WTC11 (cell line): ENCODE data around the gene FOXI1. TPM values are rescaled to one million over a fixed set of nuclear protein-coding genes. Genes with fewer than 3 reads are reported as not detected.

ENCODE experiments used
- ATAC-seq: fragments of 200-7000 bp; cut with Tn5 transposase; 2 replicates; pipeline ENCODE4 v1.10.0; 2021; ENCODE audit warnings: mild to moderate bottlenecking, moderate library complexity
- CTCF ChIA-PET: fragments of 300-600 bp; sonication (Branson Sonifier 250); formaldehyde crosslinking; loops from one replicate; lab custom pipeline; 2021; ENCODE audit warnings: antibody characterized with exemption; lab: Charles Lee
- POLR2A ChIA-PET: fragments of 350-600 bp; sonication (Branson Sonifier 250); formaldehyde crosslinking; loops from one replicate; lab custom pipeline; 2021; ENCODE audit warnings: antibody characterized with exemption; lab: Charles Lee
- DNase-seq: peaks from one replicate; pipeline ENCODE4 v3.0.0; 2021; ENCODE audit warnings: low spot score
- H3K27ac Mint-ChIP-seq: 2 replicates; pipeline ENCODE4 v1.8.0; 2021; ENCODE audit warnings: mixed read lengths
- H3K27me3 Mint-ChIP-seq: 2 replicates; pipeline ENCODE4 v1.8.0; 2021; ENCODE audit warnings: low read depth, mild to moderate bottlenecking, moderate library complexity, mixed read lengths
- H3K36me3 Mint-ChIP-seq: 2 replicates; pipeline ENCODE4 v1.8.0; 2021; ENCODE audit warnings: mixed read lengths
- H3K4me1 Mint-ChIP-seq: 2 replicates; pipeline ENCODE4 v1.8.0; 2022; ENCODE audit warnings: mixed read lengths
- H3K4me3 Mint-ChIP-seq: 2 replicates; pipeline ENCODE4 v1.8.0; 2021; ENCODE audit warnings: mild to moderate bottlenecking, moderate library complexity, mixed read lengths
- H3K9me3 Mint-ChIP-seq: 2 replicates; pipeline ENCODE4 v1.8.0; 2021; ENCODE audit warnings: mixed read lengths
- ATF1 ChIP-seq: sonication (generic); formaldehyde crosslinking; IDR thresholded peaks from 2 replicates; pipeline ENCODE4 v1.8.1; 2023; ENCODE audit warnings: mild to moderate bottlenecking, moderate library complexity, missing genetic modification reagents
- CTCF ChIP-seq: fragments of 200-600 bp; IDR thresholded peaks from 2 replicates; pipeline ENCODE4 v1.8.0; 2022; ENCODE audit warnings: antibody characterized with exemption
- FOXK1 ChIP-seq: sonication (generic); formaldehyde crosslinking; IDR thresholded peaks from 2 replicates; pipeline ENCODE4 v1.8.0; 2022; ENCODE audit warnings: mild to moderate bottlenecking, moderate library complexity, missing genetic modification reagents
- GABPB1 ChIP-seq: sonication (generic); formaldehyde crosslinking; IDR thresholded peaks from 2 replicates; pipeline ENCODE4 v1.8.1; 2023; ENCODE audit warnings: mild to moderate bottlenecking, missing genetic modification reagents
- IRF1 ChIP-seq: sonication (generic); formaldehyde crosslinking; IDR thresholded peaks from 2 replicates; pipeline ENCODE4 v1.8.0; 2023; ENCODE audit warnings: missing genetic modification reagents
- JAZF1 ChIP-seq: fragments of 250-450 bp; sonication (Bioruptor Pico); IDR thresholded peaks from 2 replicates; pipeline ENCODE4 v1.9.0; 2021; ENCODE audit warnings: moderate library complexity, mild to moderate bottlenecking, inconsistent platforms
- PREB ChIP-seq: sonication (generic); formaldehyde crosslinking; IDR thresholded peaks from 2 replicates; pipeline ENCODE4 v1.8.1; 2022; ENCODE audit warnings: mild to moderate bottlenecking, missing genetic modification reagents, moderate library complexity, borderline replicate concordance
- TEAD4 ChIP-seq: sonication (generic); formaldehyde crosslinking; IDR thresholded peaks from 2 replicates; pipeline ENCODE4 v1.8.0; 2022; ENCODE audit warnings: mild to moderate bottlenecking, missing genetic modification reagents
- ZBTB43 ChIP-seq: sonication (generic); formaldehyde crosslinking; IDR thresholded peaks from 2 replicates; pipeline ENCODE4 v1.8.1; 2023; ENCODE audit warnings: mild to moderate bottlenecking, missing genetic modification reagents
- ZNF232 ChIP-seq: sonication (generic); formaldehyde crosslinking; IDR thresholded peaks from 2 replicates; pipeline ENCODE4 v1.8.0; 2022; ENCODE audit warnings: mild to moderate bottlenecking, missing genetic modification reagents
- ZNF317 ChIP-seq: sonication (generic); formaldehyde crosslinking; IDR thresholded peaks from 2 replicates; pipeline ENCODE4 v1.8.1; 2023; ENCODE audit warnings: low read depth, mild to moderate bottlenecking, moderate library complexity, missing genetic modification reagents, borderline replicate concordance
- ZNF416 ChIP-seq: fragments of 250-450 bp; sonication (Bioruptor Pico); IDR thresholded peaks from 2 replicates; pipeline ENCODE4 v1.9.0; 2021; ENCODE audit warnings: mild to moderate bottlenecking, inconsistent platforms
- ZSCAN18 ChIP-seq: fragments of 250-450 bp; sonication (Bioruptor Pico); IDR thresholded peaks from 2 replicates; pipeline ENCODE4 v2.1.2; 2022; ENCODE audit warnings: mild to moderate bottlenecking, moderate library complexity
- total RNA-seq: library from RNA; stranded (reverse); gene quantifications from 3 replicates; pipeline ENCODE4 v1.2.3, GENCODE V29; 2021
- TF ChIP-seq, protein P1 (sequence below): fragments of 250-450 bp; sonication (Bioruptor Pico); IDR thresholded peaks from 2 replicates; pipeline ENCODE4 v1.9.0; 2021; ENCODE audit warnings: moderate library complexity, mild to moderate bottlenecking, inconsistent platforms, borderline replicate concordance
- TF ChIP-seq, protein P2 (sequence below): fragments of 250-450 bp; sonication (Bioruptor Pico); IDR thresholded peaks from 2 replicates; pipeline ENCODE4 v1.9.0; 2021; ENCODE audit warnings: mild to moderate bottlenecking
- TF ChIP-seq, protein P3 (sequence below): sonication (generic); formaldehyde crosslinking; IDR thresholded peaks from 2 replicates; pipeline ENCODE4 v1.8.1; 2023; ENCODE audit warnings: mild to moderate bottlenecking, missing genetic modification reagents

Gene FOXI1
- total RNA-seq, 1 experiment from 2014 or later = not detected

DNA sequence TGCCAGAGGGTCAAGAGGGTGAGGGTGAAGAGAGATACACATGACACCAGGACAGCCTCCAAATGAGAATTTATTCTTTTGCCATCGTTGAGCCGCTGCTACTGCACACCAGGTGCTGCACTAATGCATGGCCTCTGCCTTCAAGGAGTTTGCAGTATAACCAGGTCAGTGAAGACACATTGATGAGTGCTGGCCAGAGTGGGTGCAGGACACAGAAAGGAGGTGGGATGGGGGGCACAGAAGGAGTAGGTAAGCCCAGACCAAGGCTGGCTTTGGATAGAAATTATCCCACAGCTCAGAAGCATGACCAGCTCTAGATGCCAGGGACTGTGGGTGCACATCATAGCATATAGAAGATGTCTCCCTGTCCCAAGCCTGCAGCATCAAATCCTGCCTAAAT, 38.0 kb downstream of the FOXI1 start:
- ChIA-PET POLR2A (no interaction called here), CTCF (no interaction called here)
- H3K4me1 Mint-ChIP-seq = no peaks in the 10 kb centered on the region
- no peaks in the 10 kb centered on the region for H3K36me3 Mint-ChIP-seq
- no peak overlapping the region for H3K27ac Mint-ChIP-seq
- ATAC-seq = no peak
- TF ChIP-seq ZSCAN18 (CRISPR knock-in tag) = no peak
- TF ChIP-seq ZNF317 (CRISPR knock-in tag) = no peak
- no peak for TF ChIP-seq JAZF1 (CRISPR knock-in tag)
- no peak for TF ChIP-seq ZBTB43
- TF ChIP-seq, protein P1, sequence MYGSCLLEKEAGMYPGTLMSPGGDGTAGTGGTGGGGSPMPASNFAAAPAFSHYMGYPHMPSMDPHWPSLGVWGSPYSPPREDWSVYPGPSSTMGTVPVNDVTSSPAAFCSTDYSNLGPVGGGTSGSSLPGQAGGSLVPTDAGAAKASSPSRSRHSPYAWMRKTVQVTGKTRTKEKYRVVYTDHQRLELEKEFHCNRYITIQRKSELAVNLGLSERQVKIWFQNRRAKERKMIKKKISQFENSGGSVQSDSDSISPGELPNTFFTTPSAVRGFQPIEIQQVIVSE (CRISPR knock-in tag) = no peak
- TF ChIP-seq GABPB1 (CRISPR knock-in tag) = no peak
- no peak for TF ChIP-seq ZNF416 (CRISPR knock-in tag)
- peaks cover 11% of the 10 kb centered on the region; the same call in 1 of the 2 replicates for H3K9me3 Mint-ChIP-seq
- no peak overlapping the region for H3K4me3 Mint-ChIP-seq
- DNase-seq = no peak
- no peaks in the 10 kb centered on the region for H3K27me3 Mint-ChIP-seq

DNA sequence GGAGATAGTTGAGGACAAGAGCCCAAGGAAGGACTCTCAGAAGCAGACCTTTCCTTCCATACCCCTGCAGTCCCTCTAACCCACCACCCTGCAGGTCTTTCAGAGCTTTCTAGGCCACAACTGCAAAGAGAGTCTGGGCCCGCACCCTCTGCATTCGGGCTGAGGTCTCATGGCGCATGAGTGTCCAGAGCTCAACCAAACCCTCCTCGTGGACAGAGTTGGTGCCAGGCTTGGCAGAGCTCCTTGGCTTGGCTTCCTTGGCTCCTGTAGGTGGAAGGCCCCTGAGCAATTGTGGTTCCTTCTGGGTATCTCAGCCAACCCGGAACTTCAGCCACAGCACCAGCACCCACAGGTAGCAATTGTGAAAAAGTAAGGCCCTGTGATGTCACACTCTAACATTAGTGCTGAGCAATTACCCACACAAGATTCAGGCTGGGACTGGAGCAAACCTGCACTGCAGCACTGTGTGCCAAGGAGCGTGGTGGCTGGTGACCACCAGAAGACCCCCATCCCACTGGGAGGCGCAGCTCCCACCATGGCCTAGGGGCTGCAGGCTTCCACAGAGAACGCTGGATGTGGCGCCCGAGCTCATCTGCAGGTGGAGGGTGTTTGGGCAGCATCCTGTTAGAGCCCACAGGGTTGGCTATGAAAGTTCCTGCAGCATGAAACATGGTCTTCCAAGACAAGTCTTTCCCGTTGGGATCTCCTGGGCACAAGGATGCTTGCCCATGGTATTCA, 38.8 kb downstream of the FOXI1 start:
- Mint-ChIP-seq H3K27me3 (no peaks in the 10 kb centered on the region), H3K27ac (no peak overlapping the region), H3K9me3 (peaks cover 11% of the 10 kb centered on the region; the same call in 1 of the 2 replicates), H3K4me1 (no peaks in the 10 kb centered on the region), H3K4me3 (no peak overlapping the region), H3K36me3 (no peaks in the 10 kb centered on the region)
- ChIA-PET CTCF (interaction anchor here (1.1 kb wide), 1 partner anchor 82 kb away, joined by 4 read pairs; no protein-coding TSS in a partner anchor), POLR2A (no interaction called here)
- ATAC-seq (no peak), DNase-seq (no peak)
- TF ChIP-seq FOXK1 (CRISPR knock-in tag) (no peak), JAZF1 (CRISPR knock-in tag) (no peak), PREB (CRISPR knock-in tag) (no peak), ZNF232 (CRISPR knock-in tag) (no peak), ZSCAN18 (CRISPR knock-in tag) (no peak), ATF1 (CRISPR knock-in tag) (no peak), TEAD4 (CRISPR knock-in tag) (no peak), CTCF (no peak), IRF1 (no peak)
- TF ChIP-seq, protein P2, sequence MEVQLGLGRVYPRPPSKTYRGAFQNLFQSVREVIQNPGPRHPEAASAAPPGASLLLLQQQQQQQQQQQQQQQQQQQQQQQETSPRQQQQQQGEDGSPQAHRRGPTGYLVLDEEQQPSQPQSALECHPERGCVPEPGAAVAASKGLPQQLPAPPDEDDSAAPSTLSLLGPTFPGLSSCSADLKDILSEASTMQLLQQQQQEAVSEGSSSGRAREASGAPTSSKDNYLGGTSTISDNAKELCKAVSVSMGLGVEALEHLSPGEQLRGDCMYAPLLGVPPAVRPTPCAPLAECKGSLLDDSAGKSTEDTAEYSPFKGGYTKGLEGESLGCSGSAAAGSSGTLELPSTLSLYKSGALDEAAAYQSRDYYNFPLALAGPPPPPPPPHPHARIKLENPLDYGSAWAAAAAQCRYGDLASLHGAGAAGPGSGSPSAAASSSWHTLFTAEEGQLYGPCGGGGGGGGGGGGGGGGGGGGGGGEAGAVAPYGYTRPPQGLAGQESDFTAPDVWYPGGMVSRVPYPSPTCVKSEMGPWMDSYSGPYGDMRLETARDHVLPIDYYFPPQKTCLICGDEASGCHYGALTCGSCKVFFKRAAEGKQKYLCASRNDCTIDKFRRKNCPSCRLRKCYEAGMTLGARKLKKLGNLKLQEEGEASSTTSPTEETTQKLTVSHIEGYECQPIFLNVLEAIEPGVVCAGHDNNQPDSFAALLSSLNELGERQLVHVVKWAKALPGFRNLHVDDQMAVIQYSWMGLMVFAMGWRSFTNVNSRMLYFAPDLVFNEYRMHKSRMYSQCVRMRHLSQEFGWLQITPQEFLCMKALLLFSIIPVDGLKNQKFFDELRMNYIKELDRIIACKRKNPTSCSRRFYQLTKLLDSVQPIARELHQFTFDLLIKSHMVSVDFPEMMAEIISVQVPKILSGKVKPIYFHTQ (CRISPR knock-in tag) = no peak
- TF ChIP-seq, protein P3, sequence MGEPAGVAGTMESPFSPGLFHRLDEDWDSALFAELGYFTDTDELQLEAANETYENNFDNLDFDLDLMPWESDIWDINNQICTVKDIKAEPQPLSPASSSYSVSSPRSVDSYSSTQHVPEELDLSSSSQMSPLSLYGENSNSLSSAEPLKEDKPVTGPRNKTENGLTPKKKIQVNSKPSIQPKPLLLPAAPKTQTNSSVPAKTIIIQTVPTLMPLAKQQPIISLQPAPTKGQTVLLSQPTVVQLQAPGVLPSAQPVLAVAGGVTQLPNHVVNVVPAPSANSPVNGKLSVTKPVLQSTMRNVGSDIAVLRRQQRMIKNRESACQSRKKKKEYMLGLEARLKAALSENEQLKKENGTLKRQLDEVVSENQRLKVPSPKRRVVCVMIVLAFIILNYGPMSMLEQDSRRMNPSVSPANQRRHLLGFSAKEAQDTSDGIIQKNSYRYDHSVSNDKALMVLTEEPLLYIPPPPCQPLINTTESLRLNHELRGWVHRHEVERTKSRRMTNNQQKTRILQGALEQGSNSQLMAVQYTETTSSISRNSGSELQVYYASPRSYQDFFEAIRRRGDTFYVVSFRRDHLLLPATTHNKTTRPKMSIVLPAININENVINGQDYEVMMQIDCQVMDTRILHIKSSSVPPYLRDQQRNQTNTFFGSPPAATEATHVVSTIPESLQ (CRISPR knock-in tag) = no peak
